ENCODE measurements around the gene KITLG. TPM values are rescaled to one million over a fixed set of nuclear protein-coding genes. Genes with fewer than 3 reads are reported as not detected.
"Not testable (repeated sequence)": the region's sequence is repeated elsewhere in the genome, so short reads cannot be mapped to it uniquely, and the experiment has no call there.

The KITLG gene
- polyA plus RNA-seq, 1 experiment, result 35.3 TPM

DNA sequence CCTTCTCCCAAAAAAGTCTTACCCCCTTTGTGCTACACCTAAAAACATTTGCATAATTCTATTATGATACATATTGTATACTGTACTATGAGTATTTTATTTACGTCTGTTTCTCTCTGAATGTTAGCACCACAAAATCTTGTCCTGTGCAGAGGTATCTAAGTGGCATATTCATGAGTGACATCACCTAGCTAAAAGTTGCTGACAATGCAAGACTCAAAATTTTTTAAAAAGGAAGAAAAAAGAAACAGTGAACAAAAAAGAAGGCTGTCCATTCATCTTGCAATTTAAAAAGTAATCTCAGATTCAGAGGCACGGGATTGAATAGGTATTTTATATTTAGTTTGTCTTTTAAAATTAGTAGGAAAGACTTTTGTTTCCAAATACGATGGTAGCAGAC lies 69.4 kb downstream of the KITLG start:
- Histone ChIP-seq H3K27me3 (ENCODE audit: control insufficient read depth, insufficient read depth, low read length) (no peaks in the 10 kb centered on the region), H3K9me3 (ENCODE audit: control insufficient read depth, insufficient read depth, low read length) (no peaks in the 10 kb centered on the region), H3K4me3 (ENCODE audit: low read depth, low read length) (no peak overlapping the region), H3K27ac (ENCODE audit: low read depth, low read length) (no peak overlapping the region)
- ChIA-PET POLR2A (no interaction called here), CTCF (no interaction called here)
- DNase-seq (ENCODE audit: low read depth, low spot score), result no peak
- TF ChIP-seq CTCF (IDR thresholded peaks at IDR 0.05; ENCODE audit: low read depth, low read length), result no peak

- POLR2A ChIA-PET, result no interaction called here
- Histone ChIP-seq H3K27ac (ENCODE audit: low read depth, low read length) (no peak overlapping the region), H3K9me3 (ENCODE audit: control insufficient read depth, insufficient read depth, low read length) (no peaks in the 10 kb centered on the region), H3K4me3 (ENCODE audit: low read depth, low read length) (no peak overlapping the region), H3K27me3 (ENCODE audit: control insufficient read depth, insufficient read depth, low read length) (no peaks in the 10 kb centered on the region)
- no peak for DNase-seq (ENCODE audit: low read depth, low spot score)
- no peak for TF ChIP-seq CTCF (IDR thresholded peaks at IDR 0.05; ENCODE audit: low read depth, low read length)
- CTCF ChIA-PET, result interaction anchor here (0.9 kb wide), 1 partner anchor 484 kb away, joined by 3 read pairs; no protein-coding TSS in a partner anchor
These were observed 70.4 kb downstream of the KITLG start for GRCh38 chr12:88509851-88510250.

GRCh38 chr12:88509347-88509746 lies 70.9 kb downstream of the KITLG start:
- no peak for TF ChIP-seq CTCF (IDR thresholded peaks at IDR 0.05; ENCODE audit: low read depth, low read length)
- POLR2A ChIA-PET, result no interaction called here
- CTCF ChIA-PET, result interaction anchor here (0.9 kb wide), 1 partner anchor 485 kb away, joined by 3 read pairs; no protein-coding TSS in a partner anchor
- H3K9me3 ChIP-seq (ENCODE audit: control insufficient read depth, insufficient read depth, low read length), result no peaks in the 10 kb centered on the region
- H3K27ac ChIP-seq (ENCODE audit: low read depth, low read length), result no peak overlapping the region
- no peak for DNase-seq (ENCODE audit: low read depth, low spot score)
- no peak overlapping the region for H3K4me3 ChIP-seq (ENCODE audit: low read depth, low read length)
- no peaks in the 10 kb centered on the region for H3K27me3 ChIP-seq (ENCODE audit: control insufficient read depth, insufficient read depth, low read length)

- CTCF ChIA-PET; POLR2A ChIA-PET; H3K9me3 ChIP-seq (ENCODE audit: control insufficient read depth, insufficient read depth, low read length): not testable (repeated sequence)
These were observed 72.4 kb downstream of the KITLG start for GRCh38 chr12:88507851-88508250.

GRCh38 chr12:88507270-88507669 lies 73.0 kb downstream of the KITLG start:
- no peaks in the 10 kb centered on the region for H3K9me3 ChIP-seq (ENCODE audit: control insufficient read depth, insufficient read depth, low read length)
- TF ChIP-seq CTCF (IDR thresholded peaks at IDR 0.05; ENCODE audit: low read depth, low read length), result no peak
- no peaks in the 10 kb centered on the region for H3K27me3 ChIP-seq (ENCODE audit: control insufficient read depth, insufficient read depth, low read length)
- H3K27ac ChIP-seq (ENCODE audit: low read depth, low read length), result no peak overlapping the region
- DNase-seq (ENCODE audit: low read depth, low spot score), result no peak
- H3K4me3 ChIP-seq (ENCODE audit: low read depth, low read length), result no peak overlapping the region
- POLR2A ChIA-PET, result no interaction called here
- CTCF ChIA-PET, result interaction anchor here (1.1 kb wide), 1 partner anchor 487 kb away, joined by 3 read pairs; no protein-coding TSS in a partner anchor

More at GRCh38 chr12:88507851-88508250, 72.4 kb downstream of the KITLG start:
- not testable (repeated sequence) for H3K4me3 ChIP-seq (ENCODE audit: low read depth, low read length); H3K27ac ChIP-seq (ENCODE audit: low read depth, low read length); H3K27me3 ChIP-seq (ENCODE audit: control insufficient read depth, insufficient read depth, low read length); DNase-seq (ENCODE audit: low read depth, low spot score)

DNA sequence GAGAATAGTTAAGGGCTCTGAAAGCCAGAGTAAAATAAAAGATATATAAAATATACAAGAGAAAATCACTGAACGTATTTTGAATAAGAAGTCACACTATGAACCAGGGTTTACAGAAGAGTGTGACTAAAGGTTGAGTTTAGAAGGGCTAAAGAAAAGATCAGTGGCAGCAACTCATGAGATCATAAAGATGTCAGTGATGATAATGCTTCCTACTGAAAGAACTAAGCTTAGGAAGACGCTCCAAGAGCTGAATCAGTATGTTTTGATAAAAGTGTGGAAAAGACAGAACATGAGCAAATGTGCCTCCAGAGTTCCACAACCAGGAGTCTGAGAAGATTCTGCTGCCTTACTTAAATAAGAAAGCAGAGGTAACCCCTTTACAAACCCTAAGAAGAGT lies 74.6 kb downstream of the KITLG start:
- CTCF ChIA-PET, result no interaction called here
- no peaks in the 10 kb centered on the region for H3K27me3 ChIP-seq (ENCODE audit: control insufficient read depth, insufficient read depth, low read length)
- H3K4me3 ChIP-seq (ENCODE audit: low read depth, low read length), result no peak overlapping the region
- no peak for DNase-seq (ENCODE audit: low read depth, low spot score)
- TF ChIP-seq CTCF (IDR thresholded peaks at IDR 0.05; ENCODE audit: low read depth, low read length), result no peak
- no peaks in the 10 kb centered on the region for H3K9me3 ChIP-seq (ENCODE audit: control insufficient read depth, insufficient read depth, low read length)
- no peak overlapping the region for H3K27ac ChIP-seq (ENCODE audit: low read depth, low read length)
- POLR2A ChIA-PET, result no interaction called here

Data from AG04450 (cell line).